DOHH2 (cell line): ENCODE results near the gene KISS1R.
"Not testable (repeated sequence)": the region's sequence is repeated elsewhere in the genome, so short reads cannot be mapped to it uniquely, and the experiment has no call there.

Experiments used
- EZH2phosphoT487 ChIP-seq: fragments of 200-600 bp; sonication (generic); IDR thresholded peaks from 2 replicates; pipeline ENCODE4 v1.6.1; 2017; ENCODE audit warnings: borderline replicate concordance, mild to moderate bottlenecking, antibody characterized with exemption, low read length, moderate library complexity, mixed read lengths
- TF ChIP-seq, protein P1 (sequence below): fragments of 200-600 bp; sonication (generic); IDR thresholded peaks from one replicate; pipeline ENCODE4 v1.5.1; 2014; ENCODE audit warnings: antibody characterized with exemption, mild to moderate bottlenecking, low read depth, low read length; ENCODE audit not compliant: poor library complexity, severe bottlenecking

DNA sequence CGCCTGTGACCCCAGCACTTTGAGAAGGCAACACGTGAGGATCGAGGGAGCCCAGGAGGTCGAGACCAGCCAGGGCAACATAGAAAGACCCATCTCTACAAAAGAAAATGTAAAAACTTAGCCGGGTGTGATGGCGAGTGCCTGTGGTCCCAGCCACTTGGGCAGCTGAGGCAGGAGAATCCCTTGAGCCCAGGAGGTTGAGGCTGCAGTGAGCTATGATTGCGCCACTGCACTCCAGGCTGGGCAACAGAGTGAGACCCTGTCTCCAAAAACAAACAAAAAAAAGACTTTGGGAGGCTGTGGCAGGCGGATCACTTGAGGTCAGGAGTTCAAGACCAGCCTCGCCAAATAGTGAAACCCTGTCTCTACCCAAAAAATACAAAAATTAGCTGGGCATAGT lies 40.4 kb downstream of the KISS1R start:
- TF ChIP-seq, protein P1, sequence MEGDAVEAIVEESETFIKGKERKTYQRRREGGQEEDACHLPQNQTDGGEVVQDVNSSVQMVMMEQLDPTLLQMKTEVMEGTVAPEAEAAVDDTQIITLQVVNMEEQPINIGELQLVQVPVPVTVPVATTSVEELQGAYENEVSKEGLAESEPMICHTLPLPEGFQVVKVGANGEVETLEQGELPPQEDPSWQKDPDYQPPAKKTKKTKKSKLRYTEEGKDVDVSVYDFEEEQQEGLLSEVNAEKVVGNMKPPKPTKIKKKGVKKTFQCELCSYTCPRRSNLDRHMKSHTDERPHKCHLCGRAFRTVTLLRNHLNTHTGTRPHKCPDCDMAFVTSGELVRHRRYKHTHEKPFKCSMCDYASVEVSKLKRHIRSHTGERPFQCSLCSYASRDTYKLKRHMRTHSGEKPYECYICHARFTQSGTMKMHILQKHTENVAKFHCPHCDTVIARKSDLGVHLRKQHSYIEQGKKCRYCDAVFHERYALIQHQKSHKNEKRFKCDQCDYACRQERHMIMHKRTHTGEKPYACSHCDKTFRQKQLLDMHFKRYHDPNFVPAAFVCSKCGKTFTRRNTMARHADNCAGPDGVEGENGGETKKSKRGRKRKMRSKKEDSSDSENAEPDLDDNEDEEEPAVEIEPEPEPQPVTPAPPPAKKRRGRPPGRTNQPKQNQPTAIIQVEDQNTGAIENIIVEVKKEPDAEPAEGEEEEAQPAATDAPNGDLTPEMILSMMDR: not testable (repeated sequence)
- not testable (repeated sequence) for TF ChIP-seq EZH2phosphoT487
